Right atrium auricular region (tissue), 2 donors: ENCODE data around the gene BICDL1. TPM values are rescaled to one million over a fixed set of nuclear protein-coding genes. Genes with fewer than 3 reads are reported as not detected.
A peak's percentile ranks its signal among the peaks of the same experiment; 100 is the strongest.

Experiments
- DNase-seq: peaks from one replicate; pipeline ENCODE4 v3.0.0-alpha.2; 2019; ENCODE audit warnings: low spot score
- H3K27ac ChIP-seq, 2 donors: fragments of 200-600 bp; sonication (generic); 1 replicate in 1 of 2; 2 replicates in 1 of 2; pipeline ENCODE4 v1.5.1; 2016 to 2019
- H3K27me3 ChIP-seq, 2 donors: fragments of 200-600 bp; sonication (generic); one replicate each; pipeline versions ENCODE4 v1.5.1 to v1.6.0; 2017 to 2019
- H3K36me3 ChIP-seq: fragments of 200-600 bp; sonication (generic); one replicate; pipeline ENCODE4 v1.5.1; 2016
- H3K4me1 ChIP-seq, 2 donors: fragments of 200-600 bp; sonication (generic); one replicate each; pipeline versions ENCODE4 v1.5.1 to v1.6.0; 2017 to 2019
- H3K4me3 ChIP-seq, 2 donors: fragments of 200-600 bp; sonication (generic); 1 replicate in 1 of 2; 2 replicates in 1 of 2; pipeline ENCODE4 v1.5.1; 2017 to 2019; ENCODE audit warnings: mild to moderate bottlenecking in 1 of 2, moderate library complexity in 1 of 2
- H3K9me3 ChIP-seq, 2 donors: fragments of 200-600 bp; sonication (generic); one replicate each; pipeline ENCODE4 v1.5.1; 2019
- total RNA-seq, 2 donors: library from RNA; depleted of rRNA; stranded (reverse); fragments of >200 nt; gene quantifications; one replicate each; pipeline ENCODE4 v1.1.0, GENCODE V29; 2016
- TF ChIP-seq, protein P1 (sequence below), 2 donors: fragments of 200-600 bp; sonication (generic); IDR thresholded peaks; one replicate each; pipeline ENCODE4 v1.5.1; 2019; ENCODE audit warnings: antibody characterized with exemption in 2 of 2

The BICDL1 gene
- total RNA-seq, 2 donors from 2014 or later, result 9.8 to 47.2 TPM

DNA sequence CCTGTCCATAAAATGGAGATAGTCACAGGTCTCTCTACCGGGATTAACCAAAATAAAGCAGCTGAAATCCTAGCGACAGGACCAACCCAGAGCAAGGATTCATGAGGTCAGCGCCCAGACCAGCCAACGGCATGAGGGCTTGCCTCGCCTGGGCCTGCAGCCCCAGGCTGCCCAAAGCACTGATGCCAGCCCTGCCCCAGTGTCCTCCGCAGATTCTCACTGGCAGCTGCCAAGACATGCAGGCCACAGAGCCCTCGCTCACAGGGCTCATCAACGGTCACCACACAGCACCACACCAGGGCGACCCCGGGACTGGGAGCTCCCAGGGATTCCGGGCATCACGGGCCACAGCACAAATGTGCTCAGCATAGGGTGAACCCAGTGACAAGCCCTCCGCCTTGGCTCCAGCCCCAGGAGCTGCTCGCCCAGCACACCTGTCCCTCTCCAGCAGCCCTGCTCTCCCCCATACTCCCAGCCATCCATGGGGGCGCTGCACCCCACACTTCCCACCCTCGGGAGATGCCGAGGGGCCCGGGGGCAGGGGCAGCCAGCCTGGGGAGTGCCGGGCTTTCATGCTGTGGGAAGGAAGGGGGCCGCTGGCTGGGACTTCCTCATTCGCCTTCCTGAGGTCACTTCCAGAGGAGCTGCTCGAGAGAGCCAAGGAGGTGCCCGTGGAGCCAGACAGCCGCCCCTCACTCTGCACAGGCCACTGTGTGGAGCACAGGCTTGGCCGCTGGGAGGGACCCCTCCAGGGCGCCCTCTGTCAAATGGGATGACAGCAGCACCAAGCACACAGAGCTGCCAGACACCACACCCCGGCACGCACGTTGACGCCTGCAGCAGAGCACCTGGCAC, 113.4 kb downstream of the BICDL1 start:
- Histone ChIP-seq H3K27me3 (no peaks in the 10 kb centered on the region), H3K27ac (peak overlapping the region in 1 of 2 donors; percentile 63), H3K36me3 (peaks cover 44% of the 10 kb centered on the region), H3K4me3 (no peak overlapping the region), H3K4me1 (peaks cover 0 to 33% of the 10 kb centered on the region in 2 donors), H3K9me3 (no peaks in the 10 kb centered on the region)
- DNase-seq, result no peak
- TF ChIP-seq, protein P1, sequence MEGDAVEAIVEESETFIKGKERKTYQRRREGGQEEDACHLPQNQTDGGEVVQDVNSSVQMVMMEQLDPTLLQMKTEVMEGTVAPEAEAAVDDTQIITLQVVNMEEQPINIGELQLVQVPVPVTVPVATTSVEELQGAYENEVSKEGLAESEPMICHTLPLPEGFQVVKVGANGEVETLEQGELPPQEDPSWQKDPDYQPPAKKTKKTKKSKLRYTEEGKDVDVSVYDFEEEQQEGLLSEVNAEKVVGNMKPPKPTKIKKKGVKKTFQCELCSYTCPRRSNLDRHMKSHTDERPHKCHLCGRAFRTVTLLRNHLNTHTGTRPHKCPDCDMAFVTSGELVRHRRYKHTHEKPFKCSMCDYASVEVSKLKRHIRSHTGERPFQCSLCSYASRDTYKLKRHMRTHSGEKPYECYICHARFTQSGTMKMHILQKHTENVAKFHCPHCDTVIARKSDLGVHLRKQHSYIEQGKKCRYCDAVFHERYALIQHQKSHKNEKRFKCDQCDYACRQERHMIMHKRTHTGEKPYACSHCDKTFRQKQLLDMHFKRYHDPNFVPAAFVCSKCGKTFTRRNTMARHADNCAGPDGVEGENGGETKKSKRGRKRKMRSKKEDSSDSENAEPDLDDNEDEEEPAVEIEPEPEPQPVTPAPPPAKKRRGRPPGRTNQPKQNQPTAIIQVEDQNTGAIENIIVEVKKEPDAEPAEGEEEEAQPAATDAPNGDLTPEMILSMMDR (IDR thresholded peaks at IDR 0.05), result no peak

DNA sequence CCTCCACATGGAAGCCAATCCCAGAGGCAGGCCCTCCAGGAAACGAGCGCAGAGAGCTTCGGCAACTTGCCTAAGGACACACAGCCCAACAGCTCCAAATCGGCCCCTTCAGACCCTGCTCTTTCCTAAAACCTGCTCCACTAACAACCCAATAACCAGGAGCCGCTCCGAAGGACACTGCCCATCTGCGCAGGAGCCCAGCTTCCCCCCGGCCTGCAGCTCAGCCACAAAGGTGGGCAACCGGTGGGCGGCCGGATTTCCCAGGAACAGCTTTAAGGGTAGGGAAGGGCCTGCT, 114.0 kb downstream of the BICDL1 start:
- Histone ChIP-seq H3K4me3 (no peak overlapping the region), H3K27ac (no peak overlapping the region), H3K9me3 (no peaks in the 10 kb centered on the region), H3K4me1 (peaks cover 0 to 33% of the 10 kb centered on the region in 2 donors), H3K27me3 (no peaks in the 10 kb centered on the region), H3K36me3 (peaks cover 46% of the 10 kb centered on the region)
- no peak for DNase-seq
- TF ChIP-seq, protein P1 (IDR thresholded peaks at IDR 0.05), result no peak

DNA sequence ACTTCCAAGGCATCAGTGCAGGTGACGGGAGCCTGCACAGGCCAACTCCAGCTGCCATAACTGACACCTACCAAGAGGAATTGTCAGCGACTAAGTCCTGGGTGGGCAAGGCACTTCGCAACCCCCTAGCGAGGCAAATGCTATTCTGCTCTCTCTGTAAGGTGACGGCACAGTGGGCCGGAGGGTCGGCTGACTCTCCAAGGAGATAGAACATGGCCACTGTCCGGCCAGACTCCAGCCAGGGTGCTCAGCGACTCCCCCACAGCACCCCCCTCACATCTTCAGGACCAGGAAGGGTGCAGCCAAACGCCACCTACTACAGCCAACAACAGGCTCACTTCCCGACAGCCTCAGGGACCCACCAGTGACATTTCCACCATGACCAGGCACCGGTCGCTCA, 114.3 kb downstream of the BICDL1 start:
- H3K4me3 ChIP-seq, result no peak overlapping the region

DNA sequence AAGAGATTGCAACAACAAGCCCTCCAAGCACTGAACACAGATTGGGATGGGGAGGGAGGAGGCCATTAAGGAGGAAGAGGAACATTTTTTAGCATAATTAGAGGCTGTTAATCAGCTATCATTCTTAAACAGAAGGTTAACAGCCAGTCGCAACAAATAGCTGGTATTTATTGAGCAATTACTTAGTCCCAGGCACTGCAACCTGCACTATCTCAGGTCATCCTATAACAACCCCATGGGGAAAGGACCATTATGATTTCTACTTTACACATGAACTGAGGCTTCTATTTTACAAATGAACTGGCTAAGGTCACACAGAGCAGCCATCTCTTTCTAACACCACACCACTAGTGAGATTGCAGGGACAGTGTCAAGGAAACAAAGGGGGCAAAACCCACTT, 117.1 kb downstream of the BICDL1 start:
- Histone ChIP-seq H3K4me3 (no peak overlapping the region), H3K36me3 (peaks cover 40% of the 10 kb centered on the region), H3K27ac (no peak overlapping the region), H3K4me1 (peaks cover 0 to 44% of the 10 kb centered on the region in 2 donors), H3K9me3 (no peaks in the 10 kb centered on the region), H3K27me3 (no peaks in the 10 kb centered on the region)
- TF ChIP-seq, protein P1 (IDR thresholded peaks at IDR 0.05), result no peak
- no peak for DNase-seq

More for the DNA sequence above, 114.3 kb downstream of the BICDL1 start:
- H3K4me1 ChIP-seq, result peaks cover 0 to 33% of the 10 kb centered on the region in 2 donors
- peaks cover 46% of the 10 kb centered on the region for H3K36me3 ChIP-seq
- no peak overlapping the region for H3K27ac ChIP-seq
- no peaks in the 10 kb centered on the region for H3K27me3 ChIP-seq
- no peaks in the 10 kb centered on the region for H3K9me3 ChIP-seq
- TF ChIP-seq, protein P1 (IDR thresholded peaks at IDR 0.05), result no peak
- DNase-seq, result no peak

DNA sequence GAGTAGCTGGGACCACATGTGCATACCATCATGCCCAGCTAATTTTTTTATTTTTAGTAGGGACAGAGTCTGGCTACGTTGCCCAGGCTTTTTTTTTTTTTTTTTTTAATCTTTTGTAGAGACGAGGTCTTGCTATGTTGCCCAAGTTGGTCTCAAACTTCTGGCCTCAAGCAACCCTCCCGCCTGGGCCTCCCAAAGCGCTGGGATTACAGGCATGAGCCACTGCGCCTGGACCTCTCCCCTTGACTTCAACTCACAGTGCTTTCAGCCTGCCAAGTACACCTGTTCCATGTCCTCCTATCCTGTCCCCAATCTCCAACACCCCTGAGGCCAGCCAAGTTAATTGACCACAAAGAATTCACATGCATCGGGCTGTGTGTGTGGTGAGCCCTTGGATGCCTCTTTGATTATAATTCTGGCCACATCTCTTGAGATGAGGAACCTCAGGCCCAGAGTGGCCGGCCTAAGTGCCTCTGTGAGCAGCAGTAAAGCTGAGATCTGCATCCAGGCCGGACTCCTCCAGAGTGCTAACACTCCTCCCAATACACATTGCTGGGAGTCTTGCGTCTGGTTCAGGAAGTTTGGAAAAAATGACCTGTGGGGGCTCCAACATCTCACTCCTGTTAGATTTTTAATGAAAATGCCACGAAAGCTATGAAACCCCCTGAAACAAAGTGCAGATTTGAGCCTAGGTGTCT, 120.7 kb downstream of the BICDL1 start:
- H3K27ac ChIP-seq, result no peak overlapping the region
- no peaks in the 10 kb centered on the region for H3K27me3 ChIP-seq
- TF ChIP-seq, protein P1 (IDR thresholded peaks at IDR 0.05), result no peak
- H3K4me3 ChIP-seq, result no peak overlapping the region
- no peaks in the 10 kb centered on the region for H3K9me3 ChIP-seq
- peaks cover 14% of the 10 kb centered on the region for H3K36me3 ChIP-seq
- no peak for DNase-seq
- peaks cover 0 to 38% of the 10 kb centered on the region in 2 donors for H3K4me1 ChIP-seq
